Mesodermal cell (in vitro differentiated cells): ENCODE results near the gene PORCN.

Source experiments
- H3K27ac ChIP-seq: 2 replicates; pipeline ENCODE4 v1.7.0; 2013; ENCODE audit warnings: mild to moderate bottlenecking, low read depth, low read length, moderate library complexity; ENCODE audit not compliant: severe bottlenecking
- H3K36me3 ChIP-seq: 2 replicates; pipeline ENCODE4 v1.7.1; 2013; ENCODE audit warnings: mild to moderate bottlenecking, low read length, moderate library complexity; ENCODE audit not compliant: control insufficient read depth, insufficient read depth
- H3K4me1 ChIP-seq: one replicate; pipeline ENCODE4 v1.7.1; 2013; ENCODE audit warnings: mild to moderate bottlenecking, low read length; ENCODE audit not compliant: insufficient read depth, control insufficient read depth, poor library complexity, severe bottlenecking
- H3K4me3 ChIP-seq: 2 replicates; pipeline ENCODE4 v1.7.0; 2013; ENCODE audit warnings: low read length, control low read depth, mild to moderate bottlenecking; ENCODE audit not compliant: insufficient read depth, poor library complexity, severe bottlenecking; ENCODE audit errors: extremely low read depth
- H3K9me3 ChIP-seq: 2 replicates; pipeline ENCODE4 v1.7.1; 2013; ENCODE audit warnings: mild to moderate bottlenecking, low read length, moderate library complexity; ENCODE audit not compliant: control insufficient read depth
- WGBS, 2 experiments: methylation state at CpG; one replicate each; pipeline ENCODE4 v1.1.5; 2013; ENCODE audit warnings: missing lambda C conversion rate in 2 of 2; ENCODE audit not compliant: insufficient coverage in 2 of 2; 5-methylcytosine and 5-hydroxymethylcytosine counted together

PORCN gene

DNA sequence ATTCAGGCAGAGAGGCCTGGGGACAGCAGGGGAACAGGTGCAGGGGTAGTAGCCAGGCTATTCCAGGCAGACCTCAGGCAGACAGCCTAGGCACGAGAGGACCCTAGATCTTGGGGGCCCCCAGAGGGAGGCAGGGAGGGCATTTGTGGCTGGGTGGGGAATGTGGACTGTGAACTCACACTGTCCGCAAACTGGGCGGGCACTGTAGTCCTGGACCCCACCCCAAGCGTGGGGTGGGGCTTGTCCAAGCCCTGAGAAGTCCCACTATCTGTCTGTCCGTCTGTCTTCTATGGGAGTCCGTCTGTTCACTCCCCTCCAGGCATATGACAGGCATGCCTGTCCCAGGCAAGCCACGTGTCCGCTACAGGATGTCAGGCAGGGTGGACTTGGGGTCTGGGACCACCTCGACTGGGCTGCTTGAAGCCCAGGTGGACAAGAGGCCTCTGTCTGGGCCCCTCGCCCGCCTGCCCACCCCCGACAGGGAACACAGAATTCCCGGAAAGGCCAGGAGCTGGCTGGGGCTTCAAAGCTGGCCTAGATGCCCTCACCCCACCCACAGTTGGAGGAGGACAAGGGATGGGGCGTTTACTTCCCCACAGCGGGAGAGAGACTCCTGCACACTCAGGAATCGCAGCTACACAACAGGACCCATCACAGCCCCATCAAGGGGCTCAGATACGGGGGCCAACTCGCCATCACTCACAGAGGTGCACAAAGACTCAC is 38.5 kb upstream of the PORCN start, which contains the start of gene SLC38A5:
Gene SLC38A5 (minus strand): TSS at position 151 of the 723 bp plus-strand sequence. CDS start 2,336 bp downstream, outside the sequence.
- WGBS, 2 experiments = 95 to 97% methylated on average over 4 to 6 of the region's 18 CpGs
- no peak within 1 kb of the TSS for H3K27ac ChIP-seq
- no peaks in the 10 kb centered on the region for H3K9me3 ChIP-seq
- peak within 1 kb of the TSS; percentile 11 for H3K4me3 ChIP-seq
- H3K36me3 ChIP-seq = no peaks in the 10 kb centered on the region
- H3K4me1 ChIP-seq = peaks cover 9% of the 10 kb centered on the region

DNA sequence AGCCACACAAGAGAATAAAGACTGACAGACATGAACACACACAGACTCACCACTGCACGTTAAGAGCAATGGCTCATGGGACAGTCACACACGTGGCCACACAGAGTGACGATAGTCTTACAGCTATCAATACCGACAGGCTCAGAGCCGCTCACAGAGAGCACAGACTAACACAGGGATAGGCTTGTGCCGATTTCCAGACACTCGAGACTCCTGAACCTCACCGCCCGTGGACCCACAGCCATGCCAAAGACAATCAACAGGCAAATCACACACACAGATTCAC is 38.0 kb upstream of the PORCN start:
- peaks cover 9% of the 10 kb centered on the region for H3K4me1 ChIP-seq
- 79% methylated on average over 2 of the region's 9 CpGs; no CpG with 5 or more reads in 1 of the 2 experiments for WGBS, 2 experiments
- no peaks in the 10 kb centered on the region for H3K36me3 ChIP-seq
- H3K4me3 ChIP-seq = no peak overlapping the region
- no peak overlapping the region for H3K27ac ChIP-seq
- H3K9me3 ChIP-seq = no peaks in the 10 kb centered on the region

DNA sequence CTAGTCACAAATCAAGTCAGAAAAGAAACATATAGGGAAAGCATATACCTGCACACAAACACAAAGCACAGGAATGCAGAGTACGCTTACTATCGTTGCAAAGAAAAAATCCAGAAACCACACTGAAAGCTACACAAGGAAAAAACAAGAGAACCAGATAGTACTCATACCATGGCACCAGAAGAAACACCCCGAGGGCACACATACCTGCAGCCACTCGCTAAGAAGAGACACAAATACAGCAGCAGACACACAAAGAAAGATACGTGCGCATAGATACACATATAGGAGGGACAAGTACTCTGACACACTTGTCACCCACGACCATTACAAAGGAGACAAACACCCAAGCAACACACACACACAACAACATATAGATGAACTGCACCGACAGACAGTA is 37.3 kb upstream of the PORCN start:
- WGBS, 2 experiments = 100% methylated on average over 1 of the region's 8 CpGs; no CpG with 5 or more reads in 1 of the 2 experiments
- H3K27ac ChIP-seq = no peak overlapping the region
- H3K4me3 ChIP-seq = no peak overlapping the region
- H3K9me3 ChIP-seq = no peaks in the 10 kb centered on the region
- H3K36me3 ChIP-seq = no peaks in the 10 kb centered on the region
- peaks cover 9% of the 10 kb centered on the region for H3K4me1 ChIP-seq

DNA sequence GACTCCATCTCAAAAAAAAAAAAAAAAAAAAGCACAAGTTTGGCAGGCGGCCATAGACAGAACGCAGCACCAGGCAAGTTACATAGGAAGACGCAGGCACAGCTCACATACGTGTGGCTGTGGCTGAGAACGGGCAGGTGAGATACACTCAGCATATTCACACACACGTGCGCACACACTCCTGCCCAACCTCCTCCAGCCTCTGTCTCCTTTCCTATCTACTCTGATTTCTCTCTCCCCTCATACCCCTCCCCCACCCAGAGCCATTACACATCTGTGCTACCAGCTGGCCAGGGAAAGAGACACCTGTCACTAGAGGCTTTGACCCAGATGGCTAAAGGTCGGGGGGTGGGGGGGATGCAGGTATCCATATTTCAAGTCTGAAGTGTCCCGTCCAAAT is 36.6 kb upstream of the PORCN start:
- peaks cover 9% of the 10 kb centered on the region for H3K4me1 ChIP-seq
- no peaks in the 10 kb centered on the region for H3K9me3 ChIP-seq
- H3K27ac ChIP-seq = no peak overlapping the region
- no peak overlapping the region for H3K4me3 ChIP-seq
- no CpG with 5 or more reads among the region's 9 CpGs for WGBS, 2 experiments
- H3K36me3 ChIP-seq = no peaks in the 10 kb centered on the region

DNA sequence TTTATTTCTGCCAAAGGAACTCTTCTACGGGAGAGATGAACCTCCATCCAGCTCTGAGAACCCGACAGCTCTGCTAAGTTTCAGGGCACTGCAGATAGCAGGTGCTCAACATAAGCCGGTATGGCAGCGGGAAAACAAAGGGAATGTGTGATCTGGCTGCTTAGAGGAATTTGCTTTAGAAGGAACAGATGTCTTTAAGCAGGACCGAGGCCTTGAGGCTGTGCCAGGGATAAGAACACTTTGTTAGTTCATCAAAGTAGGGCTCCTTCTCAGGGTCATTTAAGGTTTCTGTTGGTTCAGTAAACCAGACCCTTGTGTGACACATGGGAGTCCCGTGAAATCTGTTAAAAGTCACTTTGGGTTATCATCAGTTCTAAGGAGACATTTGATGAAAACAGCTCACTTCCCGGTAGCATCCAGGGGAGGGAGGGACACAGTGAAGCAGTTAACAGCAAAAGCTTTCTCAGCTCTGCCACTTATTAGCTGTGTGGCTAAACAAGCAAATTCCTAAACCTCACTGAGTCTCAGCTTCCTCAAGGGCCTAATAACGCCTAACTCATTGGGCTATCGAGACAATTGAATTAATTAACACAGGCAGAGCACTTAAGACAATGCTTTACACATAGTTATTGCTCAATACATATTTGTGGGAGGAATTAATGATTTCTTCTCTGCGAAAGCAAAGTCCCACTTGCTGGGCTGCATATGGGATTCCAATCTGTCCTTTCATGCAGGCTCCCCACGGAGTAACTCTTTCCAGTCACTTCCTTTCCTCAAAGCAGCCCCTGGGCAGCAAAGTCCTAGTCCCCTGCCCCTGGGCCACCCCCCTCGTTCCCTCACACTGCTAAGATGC is 35.7 kb upstream of the PORCN start:
- peak overlapping the region; percentile 62 for H3K27ac ChIP-seq
- peaks cover 9% of the 10 kb centered on the region for H3K4me1 ChIP-seq
- 22% methylated on average over 6 of the region's 12 CpGs; no CpG with 5 or more reads in 1 of the 2 experiments for WGBS, 2 experiments
- H3K4me3 ChIP-seq = no peak overlapping the region
- H3K36me3 ChIP-seq = peaks cover 3% of the 10 kb centered on the region
- no peaks in the 10 kb centered on the region for H3K9me3 ChIP-seq

DNA sequence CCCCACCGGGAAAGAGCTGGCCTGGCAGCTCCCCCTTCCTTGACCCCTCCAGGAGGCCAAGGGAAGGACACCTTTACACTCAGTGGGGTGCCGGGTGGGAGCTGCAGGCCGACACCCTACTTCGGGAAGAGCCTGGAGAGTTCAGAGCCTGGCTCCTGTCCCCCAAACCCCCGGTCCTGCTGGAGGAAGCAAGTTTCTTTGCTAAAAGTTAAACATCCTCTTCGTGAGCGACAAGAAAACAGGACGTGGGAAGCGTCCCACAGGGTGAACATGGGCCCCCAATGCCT is 35.1 kb upstream of the PORCN start:
- 31 to 52% methylated on average over 3 to 4 of the region's 9 CpGs for WGBS, 2 experiments
- peaks cover 9% of the 10 kb centered on the region for H3K36me3 ChIP-seq
- no peak overlapping the region for H3K4me3 ChIP-seq
- peaks cover 6% of the 10 kb centered on the region for H3K4me1 ChIP-seq
- no peaks in the 10 kb centered on the region for H3K9me3 ChIP-seq
- peak overlapping the region; percentile 62 for H3K27ac ChIP-seq

DNA sequence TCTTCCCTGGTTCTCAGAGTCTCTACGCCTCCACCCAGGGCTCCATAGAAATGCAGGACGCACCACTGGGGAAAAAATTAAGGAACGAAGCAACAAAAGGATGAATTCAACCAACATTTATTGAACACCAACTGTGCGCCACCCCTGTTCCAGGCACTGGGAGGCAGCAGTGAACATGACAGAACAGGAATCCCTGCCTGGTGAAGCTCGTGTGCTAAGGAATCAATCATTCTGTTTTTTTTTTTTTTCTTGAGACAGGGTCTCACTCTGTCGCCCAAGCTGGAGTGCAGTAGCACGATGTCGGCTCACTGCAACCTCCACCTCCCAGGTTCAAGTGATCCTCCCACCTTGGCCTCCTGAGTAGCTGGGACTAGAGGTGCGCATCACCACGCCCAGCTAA is 34.7 kb upstream of the PORCN start:
- Histone ChIP-seq H3K9me3 (no peaks in the 10 kb centered on the region), H3K36me3 (peaks cover 12% of the 10 kb centered on the region), H3K4me3 (no peak overlapping the region), H3K27ac (no peak overlapping the region), H3K4me1 (peaks cover 4% of the 10 kb centered on the region)
- WGBS, 2 experiments = 100% methylated on average over 3 of the region's 10 CpGs; no CpG with 5 or more reads in 1 of the 2 experiments

DNA sequence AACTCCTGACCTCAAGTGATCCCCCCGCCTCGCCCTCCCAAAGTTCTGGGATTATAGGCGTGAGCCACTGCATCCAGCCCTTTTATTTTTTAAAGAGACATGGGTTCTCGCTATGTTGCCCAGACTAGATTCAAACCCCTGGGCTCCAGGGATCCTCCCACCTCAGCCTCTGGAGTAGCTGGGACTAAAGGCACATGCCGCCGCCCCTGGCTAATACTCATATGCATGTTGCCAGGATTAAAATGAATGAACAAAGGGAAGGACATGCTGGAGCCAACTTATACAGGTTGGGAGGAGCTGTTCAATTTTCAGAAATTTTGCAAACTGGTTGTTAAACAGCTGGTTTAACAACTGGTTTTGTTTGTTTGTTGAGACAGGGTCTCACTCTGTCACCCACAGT is 34.2 kb upstream of the PORCN start:
- WGBS, 2 experiments = no CpG with 5 or more reads among the region's 6 CpGs
- Histone ChIP-seq H3K9me3 (no peaks in the 10 kb centered on the region), H3K4me3 (peak overlapping the region; percentile 66), H3K27ac (no peak overlapping the region), H3K4me1 (peaks cover 4% of the 10 kb centered on the region), H3K36me3 (peaks cover 14% of the 10 kb centered on the region)

DNA sequence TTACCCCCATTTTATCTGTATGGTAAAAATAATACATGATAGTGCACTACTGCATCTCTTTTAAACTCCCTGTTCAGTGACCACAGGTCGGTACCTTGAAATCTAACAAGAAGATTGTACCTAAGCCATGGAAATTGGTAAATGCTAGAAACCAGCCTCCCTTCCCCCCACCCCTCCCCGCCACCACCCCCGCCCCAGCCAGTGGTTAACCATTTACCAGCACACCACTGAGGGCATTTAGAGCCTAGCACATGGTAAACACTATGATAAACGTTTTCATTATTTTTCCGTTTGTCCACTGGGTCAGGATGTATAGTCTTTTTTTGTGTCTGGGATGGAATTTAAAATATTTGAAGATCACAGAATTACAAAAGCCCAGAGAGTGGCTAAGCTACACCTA is 33.5 kb upstream of the PORCN start:
- Histone ChIP-seq H3K4me1 (peaks cover 4% of the 10 kb centered on the region), H3K9me3 (no peaks in the 10 kb centered on the region), H3K27ac (peak overlapping the region; percentile 73), H3K4me3 (peak overlapping the region; percentile 66), H3K36me3 (peaks cover 18% of the 10 kb centered on the region)
- no CpG with 5 or more reads among the region's 5 CpGs for WGBS, 2 experiments

DNA sequence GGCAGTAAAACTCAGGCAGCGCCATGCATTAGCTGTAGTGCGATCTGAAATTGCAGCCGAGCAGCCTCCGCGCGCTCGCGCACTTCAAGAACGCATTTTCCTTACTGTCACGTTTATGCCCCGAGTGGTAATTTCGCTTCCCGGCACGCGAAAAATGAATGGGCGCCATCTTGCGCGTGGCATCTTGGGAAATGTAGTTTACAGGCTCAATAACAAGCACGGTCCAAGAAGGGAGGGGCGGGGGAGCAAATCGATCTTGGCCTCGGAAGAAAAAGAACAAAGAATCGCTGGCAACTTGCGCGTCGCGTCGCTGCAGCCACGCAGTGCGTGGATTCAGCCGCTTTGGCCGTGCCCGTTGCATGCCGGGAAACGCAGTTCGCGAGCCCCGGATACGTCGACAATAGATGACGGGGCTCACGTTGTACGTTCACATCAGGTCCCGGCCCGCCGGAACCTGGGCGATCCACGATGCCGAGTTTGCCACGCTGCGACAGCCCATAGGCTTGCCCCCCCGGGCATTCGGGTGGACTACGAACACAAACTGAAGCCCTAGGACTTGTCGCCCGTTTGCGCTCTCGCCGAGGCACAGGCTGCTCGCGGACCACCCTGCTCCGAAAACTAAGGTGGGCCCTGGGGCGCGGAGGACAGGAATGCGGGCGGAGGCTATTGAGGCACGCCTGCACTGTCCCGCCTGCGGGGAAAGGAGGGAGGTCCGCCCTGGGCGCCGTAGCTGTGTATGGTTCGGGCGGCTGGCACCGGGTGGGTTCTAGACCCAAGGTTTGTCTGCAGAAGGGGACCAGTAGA is 32.8 kb upstream of the PORCN start, which contains the start of gene FTSJ1:
Gene FTSJ1 (plus strand): TSS at position 426 of the 804 bp plus-strand sequence. CDS start 1,849 bp downstream, outside the sequence.
- 0 to 1% methylated on average over 32 to 35 of the region's 75 CpGs for WGBS, 2 experiments
- peak within 1 kb of the TSS; percentile 73 for H3K27ac ChIP-seq
- peak within 1 kb of the TSS; percentile 66 for H3K4me3 ChIP-seq
- no peaks in the 10 kb centered on the region for H3K9me3 ChIP-seq
- H3K36me3 ChIP-seq = peaks cover 22% of the 10 kb centered on the region
- H3K4me1 ChIP-seq = peaks cover 4% of the 10 kb centered on the region
